Bronchial epithelial cell (primary cell): Measurements from ENCODE around the gene TRABD2A. TPM values are rescaled to one million over a fixed set of nuclear protein-coding genes. Genes with fewer than 3 reads are reported as not detected.

Source experiments
- DNase-seq: peaks from one replicate; pipeline ENCODE4 v3.0.0-alpha.2; 2010; ENCODE audit warnings: low read depth
- FAIRE-seq: peaks from 2 replicates; lab custom pipeline; 2011; peaks lifted over from hg19 to GRCh38; lab: Jason Lieb, UNC
- H3K27me3 ChIP-seq: 2 replicates; pipeline ENCODE4 v1.5.1; 2011; ENCODE audit warnings: low read length; ENCODE audit not compliant: control insufficient read depth, insufficient read depth
- H3K36me3 ChIP-seq: 2 replicates; pipeline ENCODE4 v1.5.1; 2011; ENCODE audit warnings: low read length; ENCODE audit not compliant: control insufficient read depth, insufficient read depth
- H3K4me3 ChIP-seq: 2 replicates; pipeline ENCODE4 v1.5.1; 2011; ENCODE audit warnings: mild to moderate bottlenecking, low read depth, low read length, control low read depth
- CTCF ChIP-seq: IDR thresholded peaks from 2 replicates; pipeline ENCODE4 v1.5.1; 2011; ENCODE audit warnings: mild to moderate bottlenecking, moderate library complexity, low read length, control low read depth, inconsistent platforms; ENCODE audit not compliant: insufficient read depth, severe bottlenecking
- total RNA-seq: library from RNA; depleted of rRNA; stranded (reverse); fragments of >200 nt; gene quantifications from 2 replicates; pipeline ENCODE4 v1.2.1, GENCODE V29; 2014

TRABD2A gene
- total RNA-seq, 1 donor from 2014 or later = 1.3 TPM

GRCh38 chr2:84900971-84901370 is 20.1 kb upstream of the TRABD2A start:
- FAIRE-seq = no peak
- H3K36me3 ChIP-seq = no peaks in the 10 kb centered on the region
- no peak for DNase-seq
- TF ChIP-seq CTCF = no peak
- H3K4me3 ChIP-seq = no peak overlapping the region
- H3K27me3 ChIP-seq = no peaks in the 10 kb centered on the region

DNA sequence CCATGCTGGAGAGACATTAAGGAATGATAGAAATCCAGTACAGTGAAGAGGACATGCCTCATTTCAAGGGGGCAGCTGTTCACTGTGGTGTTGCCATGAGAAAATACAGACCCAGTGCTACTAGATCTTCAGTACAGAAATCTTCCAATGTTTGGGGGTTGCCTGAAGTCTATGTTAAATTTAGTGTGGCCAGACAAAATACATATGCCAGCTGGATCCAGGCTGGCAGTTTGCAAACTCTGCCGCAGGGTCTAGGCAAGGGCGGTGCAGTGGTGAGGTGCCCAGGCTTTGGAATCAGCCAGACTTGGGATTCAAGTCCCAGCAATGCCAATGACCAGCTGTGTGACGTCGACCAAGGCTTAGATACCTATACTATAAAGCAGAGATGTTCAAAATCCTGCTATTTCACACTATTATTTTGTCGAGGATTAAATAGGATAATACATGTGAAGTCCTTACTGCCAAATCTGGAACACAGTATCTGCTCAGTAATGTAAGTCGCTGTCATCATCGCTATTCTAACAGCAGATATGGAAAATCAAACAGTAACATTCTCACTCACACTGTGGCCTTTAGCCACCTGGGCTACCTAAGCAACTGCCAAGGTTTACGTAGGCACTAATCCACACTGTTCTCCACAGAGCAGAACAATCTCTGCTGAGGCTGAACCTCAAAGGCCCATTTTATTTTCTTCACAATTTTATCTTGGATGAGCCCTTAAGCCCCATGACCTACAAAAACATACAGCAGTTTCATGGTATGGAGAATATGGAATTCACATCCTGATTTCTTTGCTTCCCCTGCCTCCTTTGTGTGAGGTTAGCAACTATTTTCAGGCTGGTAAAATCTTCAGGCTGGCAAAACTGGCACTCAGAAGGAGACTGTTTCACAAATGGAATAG is 18.7 kb upstream of the TRABD2A start:
- DNase-seq = no peak
- Histone ChIP-seq H3K4me3 (no peak overlapping the region), H3K36me3 (no peaks in the 10 kb centered on the region), H3K27me3 (no peaks in the 10 kb centered on the region)
- TF ChIP-seq CTCF = no peak
- FAIRE-seq = no peak

- H3K27me3 ChIP-seq = no peaks in the 10 kb centered on the region
- H3K4me3 ChIP-seq = no peak overlapping the region
- DNase-seq = peak; percentile 43
- TF ChIP-seq CTCF = no peak
- FAIRE-seq = no peak
- no peaks in the 10 kb centered on the region for H3K36me3 ChIP-seq
These were observed 16.9 kb upstream of the TRABD2A start for GRCh38 chr2:84897773-84898172.

GRCh38 chr2:84896567-84896966 is 15.7 kb upstream of the TRABD2A start:
- no peak overlapping the region for H3K4me3 ChIP-seq
- FAIRE-seq (no peak), DNase-seq (no peak)
- no peaks in the 10 kb centered on the region for H3K36me3 ChIP-seq
- H3K27me3 ChIP-seq = no peaks in the 10 kb centered on the region
- TF ChIP-seq CTCF = no peak

DNA sequence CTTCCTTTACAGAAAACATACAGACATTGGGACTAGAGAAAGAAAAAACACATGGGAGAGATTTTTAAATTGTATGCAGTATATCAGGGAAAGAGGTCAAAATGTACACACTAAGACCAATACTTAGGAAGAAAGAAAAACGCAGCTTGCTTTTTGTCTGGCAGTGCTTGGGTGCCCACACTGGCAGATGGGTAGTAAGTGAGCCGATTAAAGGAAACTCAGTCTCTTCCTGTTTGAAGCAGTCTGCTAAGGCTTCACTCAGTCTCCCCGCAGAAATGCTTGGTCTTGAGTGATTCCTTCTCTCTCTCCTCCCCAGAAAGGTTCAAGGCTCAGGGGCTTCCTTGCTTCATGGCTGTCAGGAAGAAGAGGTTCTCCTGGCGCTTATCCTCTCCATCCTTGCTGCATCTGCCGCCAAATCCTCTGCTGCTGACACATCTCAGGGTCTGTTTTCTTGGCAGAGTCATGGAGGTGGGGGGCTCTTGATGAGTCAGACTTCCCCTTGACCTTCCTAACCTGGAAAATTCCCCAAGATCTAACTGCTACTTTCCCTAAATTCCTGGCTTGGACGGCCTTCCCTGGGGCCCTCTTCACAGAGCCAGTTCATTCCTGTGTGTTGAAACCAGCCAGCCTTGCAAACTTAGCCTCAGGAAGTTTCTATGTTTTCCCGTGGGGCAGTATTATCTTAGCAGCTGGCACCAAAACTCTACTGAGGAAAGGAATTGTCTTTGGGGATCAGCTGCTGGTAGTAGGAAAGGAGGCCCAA is 14.1 kb upstream of the TRABD2A start:
- TF ChIP-seq CTCF = no peak
- Histone ChIP-seq H3K36me3 (no peaks in the 10 kb centered on the region), H3K27me3 (no peaks in the 10 kb centered on the region), H3K4me3 (no peak overlapping the region)
- FAIRE-seq (no peak), DNase-seq (no peak)
